ENCODE results near the gene STAT6. TPM values are rescaled to one million over a fixed set of nuclear protein-coding genes. Genes with fewer than 3 reads are reported as not detected.
A peak's percentile ranks its signal among the peaks of the same experiment; 100 is the strongest.

The STAT6 gene
- polyA plus RNA-seq, 2 of the 4 experiments (the other 2 are of a cell fraction) = 58.8 to 59.0 TPM

GRCh38 chr12:57101892-57102695 is 9.1 kb downstream of the STAT6 start:
- 63% methylated on average over 15 of the region's 15 CpGs for WGBS (ENCODE audit: missing lambda C conversion rate)
- H3K9me3 ChIP-seq = no peaks in the 10 kb centered on the region
- FAIRE-seq (no peak), ATAC-seq (peak; percentile 58 to 65), DNase-seq (ENCODE audit: low read depth in 1 of 2, low spot score in 1 of 2) (peak; percentile 66 to 74)
- ChIA-PET POLR2A (interaction anchor here (1.0 to 1.7 kb wide), 5 partner anchors 9 to 14 kb away, joined by 4 to 11 read pairs (median 6); partner anchors contain the start of genes NAB2 and STAT6), CTCF (interaction anchor here (0.6 to 18.3 kb wide), 6 partner anchors 6 to 687 kb away, joined by 3 to 440 read pairs (median 12); partner anchors contain the start of genes NEMP1 and STAT6)
- peak overlapping the region; percentile 39 for H3K4me2 ChIP-seq
- peaks cover 19% of the 10 kb centered on the region for H3K4me1 ChIP-seq
- TF ChIP-seq FOSL2 (IDR thresholded peaks at IDR 0.05) = no peak; the same call in 1 of the 2 replicates
- TF ChIP-seq FOSL2 (CRISPR knock-in tag; IDR thresholded peaks at IDR 0.05) = peak; percentile 76
- no peak for TF ChIP-seq ESRRA (IDR thresholded peaks at IDR 0.05; ENCODE audit: borderline replicate concordance, low read length)
- H3K27ac ChIP-seq = peak overlapping the region; percentile 13 to 68; a peak in 4 of 6 replicates
- H3K4me3 ChIP-seq = no peak overlapping the region

DNA sequence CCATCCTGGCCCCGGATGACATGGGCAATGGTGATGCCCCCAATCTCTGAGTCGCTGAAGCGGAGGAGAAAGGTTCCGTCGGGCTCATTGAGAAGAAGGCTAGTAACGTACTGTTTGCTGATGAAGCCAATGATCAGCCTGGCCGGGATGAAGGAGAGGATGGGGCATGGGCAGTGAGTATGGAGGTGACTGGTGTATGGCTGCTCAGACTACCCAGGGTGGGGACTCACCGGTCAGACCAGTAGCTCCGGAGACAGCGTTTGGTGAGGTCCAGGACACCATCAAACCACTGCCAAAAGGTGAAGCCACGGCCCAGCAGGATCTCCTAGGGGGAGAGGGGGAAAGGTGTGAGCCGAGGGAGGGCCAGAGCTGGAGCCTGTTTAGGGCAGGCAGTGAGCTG is 11.4 kb downstream of the STAT6 start:
- no peak for ATAC-seq
- POLR2A ChIA-PET = interaction anchor here (1.0 kb wide), 1 partner anchor 12 kb away, joined by 3 read pairs; no protein-coding TSS in a partner anchor

GRCh38 chr12:57099047-57099714 is 12.0 kb downstream of the STAT6 start:
- POLR2A ChIA-PET = interaction anchor here (1.9 kb wide), 1 partner anchor 11 kb away, joined by 14 read pairs; the partner anchor contains the start of gene NAB2
- ATAC-seq (no peak), DNase-seq (ENCODE audit: low read depth in 1 of 2, low spot score in 1 of 2) (no peak)

More for the DNA sequence above, 11.4 kb downstream of the STAT6 start:
- 92% methylated on average over 12 of the region's 12 CpGs for WGBS (ENCODE audit: missing lambda C conversion rate)
- no peak for FAIRE-seq
- CTCF ChIA-PET = interaction anchor here (0.7 to 18.3 kb wide), 9 partner anchors 8 to 141 kb away, joined by 3 to 330 read pairs (median 10); partner anchors contain the start of genes NAB2 and STAT6
- Histone ChIP-seq H3K27ac (no peak overlapping the region), H3K4me1 (peaks cover 23% of the 10 kb centered on the region), H3K4me3 (no peak overlapping the region), H3K4me2 (no peak overlapping the region), H3K9me3 (no peaks in the 10 kb centered on the region)
- DNase-seq (ENCODE audit: low read depth in 1 of 2, low spot score in 1 of 2) = no peak
- no peak for TF ChIP-seq MAFK (IDR thresholded peaks at IDR 0.05; ENCODE audit: partially characterized antibody)
- TF ChIP-seq RARB (CRISPR knock-in tag; IDR thresholded peaks at IDR 0.05) = no peak
- no peak for TF ChIP-seq NR3C1 (IDR thresholded peaks at IDR 0.05)
- TF ChIP-seq EP300 (IDR thresholded peaks at IDR 0.05) = no peak
- TF ChIP-seq ZNF302 (CRISPR knock-in tag; IDR thresholded peaks at IDR 0.05) = no peak
- TF ChIP-seq RAD21 (conservative IDR thresholded peaks at IDR 0.05 in 1 of 2, IDR thresholded peaks at IDR 0.05 in 1 of 2) = no peak

DNA sequence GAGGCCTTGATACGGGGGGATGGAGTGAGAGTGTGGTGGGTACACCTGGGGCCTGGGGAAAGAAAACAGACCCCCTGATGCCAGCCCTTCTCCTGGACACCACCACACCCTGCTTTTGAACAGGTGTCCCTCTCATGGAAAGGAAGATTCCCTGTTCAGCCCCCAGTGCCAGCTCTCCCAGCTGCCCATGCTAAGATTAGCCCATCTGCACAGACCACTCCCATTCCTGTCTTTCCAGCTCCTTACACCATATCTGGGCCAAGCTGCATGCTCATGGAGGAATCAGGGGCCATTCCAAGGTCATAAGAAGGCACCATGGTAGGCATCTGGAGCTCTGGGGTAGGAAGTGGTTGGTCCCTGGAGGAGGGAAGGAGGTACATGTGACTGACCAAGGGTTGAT is 12.6 kb downstream of the STAT6 start:
- H3K9me3 ChIP-seq = no peaks in the 10 kb centered on the region
- no peak for ATAC-seq
- H3K4me3 ChIP-seq = no peak overlapping the region
- no peak overlapping the region for H3K4me2 ChIP-seq
- POLR2A ChIA-PET = interaction anchor here (1.9 kb wide), 1 partner anchor 10 kb away, joined by 14 read pairs; the partner anchor contains the start of gene NAB2
- no peak overlapping the region for H3K27ac ChIP-seq
- DNase-seq (ENCODE audit: low read depth in 1 of 2, low spot score in 1 of 2) = no peak
- FAIRE-seq = no peak
- CTCF ChIA-PET = interaction anchor here (0.6 to 18.3 kb wide), 8 partner anchors 9 to 77 kb away, joined by 3 to 330 read pairs (median 10); partner anchors contain the start of genes NAB2 and STAT6
- WGBS (ENCODE audit: missing lambda C conversion rate) = 89% methylated on average over 1 of the region's 1 CpG
- peaks cover 23% of the 10 kb centered on the region for H3K4me1 ChIP-seq
- TF ChIP-seq, protein P1, sequence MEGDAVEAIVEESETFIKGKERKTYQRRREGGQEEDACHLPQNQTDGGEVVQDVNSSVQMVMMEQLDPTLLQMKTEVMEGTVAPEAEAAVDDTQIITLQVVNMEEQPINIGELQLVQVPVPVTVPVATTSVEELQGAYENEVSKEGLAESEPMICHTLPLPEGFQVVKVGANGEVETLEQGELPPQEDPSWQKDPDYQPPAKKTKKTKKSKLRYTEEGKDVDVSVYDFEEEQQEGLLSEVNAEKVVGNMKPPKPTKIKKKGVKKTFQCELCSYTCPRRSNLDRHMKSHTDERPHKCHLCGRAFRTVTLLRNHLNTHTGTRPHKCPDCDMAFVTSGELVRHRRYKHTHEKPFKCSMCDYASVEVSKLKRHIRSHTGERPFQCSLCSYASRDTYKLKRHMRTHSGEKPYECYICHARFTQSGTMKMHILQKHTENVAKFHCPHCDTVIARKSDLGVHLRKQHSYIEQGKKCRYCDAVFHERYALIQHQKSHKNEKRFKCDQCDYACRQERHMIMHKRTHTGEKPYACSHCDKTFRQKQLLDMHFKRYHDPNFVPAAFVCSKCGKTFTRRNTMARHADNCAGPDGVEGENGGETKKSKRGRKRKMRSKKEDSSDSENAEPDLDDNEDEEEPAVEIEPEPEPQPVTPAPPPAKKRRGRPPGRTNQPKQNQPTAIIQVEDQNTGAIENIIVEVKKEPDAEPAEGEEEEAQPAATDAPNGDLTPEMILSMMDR (IDR thresholded peaks at IDR 0.05) = no peak
- TF ChIP-seq RCOR1 (IDR thresholded peaks at IDR 0.05; ENCODE audit: low read depth, low read length) (no peak), ZC3H11A (IDR thresholded peaks at IDR 0.05) (no peak), ATOH8 (CRISPR knock-in tag; IDR thresholded peaks at IDR 0.05; ENCODE audit: low read depth) (no peak)

More at GRCh38 chr12:57099047-57099714, 12.0 kb downstream of the STAT6 start:
- no peaks in the 10 kb centered on the region for H3K9me3 ChIP-seq
- no peak overlapping the region for H3K4me2 ChIP-seq
- CTCF ChIA-PET = interaction anchor here (0.7 to 18.3 kb wide), 9 partner anchors 9 to 141 kb away, joined by 3 to 330 read pairs (median 10); partner anchors contain the start of genes NAB2 and STAT6
- 91% methylated on average over 11 of the region's 11 CpGs for WGBS (ENCODE audit: missing lambda C conversion rate)
- no peak for FAIRE-seq
- H3K27ac ChIP-seq = no peak overlapping the region
- H3K4me3 ChIP-seq = no peak overlapping the region
- TF ChIP-seq SREBF2 (IDR thresholded peaks at IDR 0.05) = no peak
- TF ChIP-seq, protein P2, sequence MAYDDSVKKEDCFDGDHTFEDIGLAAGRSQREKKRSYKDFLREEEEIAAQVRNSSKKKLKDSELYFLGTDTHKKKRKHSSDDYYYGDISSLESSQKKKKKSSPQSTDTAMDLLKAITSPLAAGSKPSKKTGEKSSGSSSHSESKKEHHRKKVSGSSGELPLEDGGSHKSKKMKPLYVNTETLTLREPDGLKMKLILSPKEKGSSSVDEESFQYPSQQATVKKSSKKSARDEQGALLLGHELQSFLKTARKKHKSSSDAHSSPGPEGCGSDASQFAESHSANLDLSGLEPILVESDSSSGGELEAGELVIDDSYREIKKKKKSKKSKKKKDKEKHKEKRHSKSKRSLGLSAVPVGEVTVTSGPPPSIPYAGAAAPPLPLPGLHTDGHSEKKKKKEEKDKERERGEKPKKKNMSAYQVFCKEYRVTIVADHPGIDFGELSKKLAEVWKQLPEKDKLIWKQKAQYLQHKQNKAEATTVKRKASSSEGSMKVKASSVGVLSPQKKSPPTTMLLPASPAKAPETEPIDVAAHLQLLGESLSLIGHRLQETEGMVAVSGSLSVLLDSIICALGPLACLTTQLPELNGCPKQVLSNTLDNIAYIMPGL (CRISPR knock-in tag; IDR thresholded peaks at IDR 0.05; ENCODE audit: borderline replicate concordance) = no peak
- TF ChIP-seq MAZ (IDR thresholded peaks at IDR 0.05; ENCODE audit: borderline replicate concordance, low read depth, low read length) = no peak
- TF ChIP-seq JUNB (IDR thresholded peaks at IDR 0.05) = no peak
- TF ChIP-seq POLR2AphosphoS2 (conservative IDR thresholded peaks at IDR 0.05; ENCODE audit: low read length) = no peak
- no peak for TF ChIP-seq CBX8 (IDR thresholded peaks at IDR 0.05)
- TF ChIP-seq CEBPB (IDR thresholded peaks at IDR 0.05) = no peak
- H3K4me1 ChIP-seq = peaks cover 23% of the 10 kb centered on the region

Measured in A549 (cell line).